Retinal pigment epithelial cell (primary cell): ENCODE measurements around the gene POU6F2.

Experiments used
- DNase-seq: peaks from one replicate; pipeline ENCODE4 v3.0.0-alpha.2; 2010; ENCODE audit warnings: low read depth
- H3K4me3 ChIP-seq: 2 replicates; pipeline ENCODE4 v1.5.1; 2011; ENCODE audit warnings: mild to moderate bottlenecking, low read length, control low read depth, moderate library complexity
- CTCF ChIP-seq: conservative IDR thresholded peaks from 2 replicates; pipeline ENCODE4 v1.5.1; 2011; ENCODE audit warnings: low read depth, low read length, control low read depth, inconsistent platforms

Gene POU6F2

GRCh38 chr7:39451901-39452300, 474.2 kb downstream of the POU6F2 start:
- no peak for DNase-seq
- H3K4me3 ChIP-seq = no peak overlapping the region
- no peak for TF ChIP-seq CTCF

- DNase-seq = peak; percentile 13
- peak; percentile 93 for TF ChIP-seq CTCF
- no peak overlapping the region for H3K4me3 ChIP-seq
These were observed 476.1 kb downstream of the POU6F2 start for GRCh38 chr7:39453743-39454355.

- TF ChIP-seq CTCF = no peak
- H3K4me3 ChIP-seq = no peak overlapping the region
- DNase-seq = no peak
These were observed 480.5 kb downstream of the POU6F2 start for GRCh38 chr7:39458061-39458745.

GRCh38 chr7:39459636-39460035, 481.9 kb downstream of the POU6F2 start:
- no peak for DNase-seq

GRCh38 chr7:39460486-39460885, 482.8 kb downstream of the POU6F2 start:
- no peak for DNase-seq
- TF ChIP-seq CTCF = no peak
- H3K4me3 ChIP-seq = no peak overlapping the region

More at GRCh38 chr7:39459636-39460035, 481.9 kb downstream of the POU6F2 start:
- H3K4me3 ChIP-seq = no peak overlapping the region
- no peak for TF ChIP-seq CTCF

GRCh38 chr7:39461263-39461820, 483.6 kb downstream of the POU6F2 start:
- no peak overlapping the region for H3K4me3 ChIP-seq
- TF ChIP-seq CTCF = no peak
- DNase-seq = peak; percentile 61

GRCh38 chr7:39463252-39463651, 485.5 kb downstream of the POU6F2 start:
- no peak for DNase-seq
- H3K4me3 ChIP-seq = no peak overlapping the region
- no peak for TF ChIP-seq CTCF
